ENCODE results near the gene BOK.

Gene BOK, protein sequence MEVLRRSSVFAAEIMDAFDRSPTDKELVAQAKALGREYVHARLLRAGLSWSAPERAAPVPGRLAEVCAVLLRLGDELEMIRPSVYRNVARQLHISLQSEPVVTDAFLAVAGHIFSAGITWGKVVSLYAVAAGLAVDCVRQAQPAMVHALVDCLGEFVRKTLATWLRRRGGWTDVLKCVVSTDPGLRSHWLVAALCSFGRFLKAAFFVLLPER

GRCh38 chr2:241558532-241559322 is at the start of gene BOK:
TSS of gene BOK (plus strand) at chr2:241558745. CDS start at chr2:241559484, 739 bp downstream.
- TF ChIP-seq, protein P1, sequence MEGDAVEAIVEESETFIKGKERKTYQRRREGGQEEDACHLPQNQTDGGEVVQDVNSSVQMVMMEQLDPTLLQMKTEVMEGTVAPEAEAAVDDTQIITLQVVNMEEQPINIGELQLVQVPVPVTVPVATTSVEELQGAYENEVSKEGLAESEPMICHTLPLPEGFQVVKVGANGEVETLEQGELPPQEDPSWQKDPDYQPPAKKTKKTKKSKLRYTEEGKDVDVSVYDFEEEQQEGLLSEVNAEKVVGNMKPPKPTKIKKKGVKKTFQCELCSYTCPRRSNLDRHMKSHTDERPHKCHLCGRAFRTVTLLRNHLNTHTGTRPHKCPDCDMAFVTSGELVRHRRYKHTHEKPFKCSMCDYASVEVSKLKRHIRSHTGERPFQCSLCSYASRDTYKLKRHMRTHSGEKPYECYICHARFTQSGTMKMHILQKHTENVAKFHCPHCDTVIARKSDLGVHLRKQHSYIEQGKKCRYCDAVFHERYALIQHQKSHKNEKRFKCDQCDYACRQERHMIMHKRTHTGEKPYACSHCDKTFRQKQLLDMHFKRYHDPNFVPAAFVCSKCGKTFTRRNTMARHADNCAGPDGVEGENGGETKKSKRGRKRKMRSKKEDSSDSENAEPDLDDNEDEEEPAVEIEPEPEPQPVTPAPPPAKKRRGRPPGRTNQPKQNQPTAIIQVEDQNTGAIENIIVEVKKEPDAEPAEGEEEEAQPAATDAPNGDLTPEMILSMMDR (IDR thresholded peaks at IDR 0.05; ENCODE audit: low read length, missing control alignments): no peak
- peak; percentile 80 for DNase-seq (ENCODE audit: low read depth)
- peak within 1 kb of the TSS; percentile 65 for H3K4me3 ChIP-seq (replicated peaks; ENCODE audit: low read depth, low read length)

- DNase-seq (ENCODE audit: low read depth): no peak
- TF ChIP-seq, protein P1 (IDR thresholded peaks at IDR 0.05; ENCODE audit: low read length, missing control alignments): no peak
- H3K4me3 ChIP-seq (replicated peaks; ENCODE audit: low read depth, low read length): peak overlapping the region; percentile 81
Measured at GRCh38 chr2:241509155-241509784, 49.3 kb upstream of the BOK start.

GRCh38 chr2:241511091-241511741 is 47.3 kb upstream of the BOK start:
- TF ChIP-seq, protein P1 (IDR thresholded peaks at IDR 0.05; ENCODE audit: low read length, missing control alignments): no peak
- H3K4me3 ChIP-seq (replicated peaks; ENCODE audit: low read depth, low read length): no peak overlapping the region
- DNase-seq (ENCODE audit: low read depth): no peak

- TF ChIP-seq, protein P1 (IDR thresholded peaks at IDR 0.05; ENCODE audit: low read length, missing control alignments): no peak
- DNase-seq (ENCODE audit: low read depth): peak; percentile 18
- no peak overlapping the region for H3K4me3 ChIP-seq (replicated peaks; ENCODE audit: low read depth, low read length)
Measured at GRCh38 chr2:241514553-241514952, 44.0 kb upstream of the BOK start.

DNA sequence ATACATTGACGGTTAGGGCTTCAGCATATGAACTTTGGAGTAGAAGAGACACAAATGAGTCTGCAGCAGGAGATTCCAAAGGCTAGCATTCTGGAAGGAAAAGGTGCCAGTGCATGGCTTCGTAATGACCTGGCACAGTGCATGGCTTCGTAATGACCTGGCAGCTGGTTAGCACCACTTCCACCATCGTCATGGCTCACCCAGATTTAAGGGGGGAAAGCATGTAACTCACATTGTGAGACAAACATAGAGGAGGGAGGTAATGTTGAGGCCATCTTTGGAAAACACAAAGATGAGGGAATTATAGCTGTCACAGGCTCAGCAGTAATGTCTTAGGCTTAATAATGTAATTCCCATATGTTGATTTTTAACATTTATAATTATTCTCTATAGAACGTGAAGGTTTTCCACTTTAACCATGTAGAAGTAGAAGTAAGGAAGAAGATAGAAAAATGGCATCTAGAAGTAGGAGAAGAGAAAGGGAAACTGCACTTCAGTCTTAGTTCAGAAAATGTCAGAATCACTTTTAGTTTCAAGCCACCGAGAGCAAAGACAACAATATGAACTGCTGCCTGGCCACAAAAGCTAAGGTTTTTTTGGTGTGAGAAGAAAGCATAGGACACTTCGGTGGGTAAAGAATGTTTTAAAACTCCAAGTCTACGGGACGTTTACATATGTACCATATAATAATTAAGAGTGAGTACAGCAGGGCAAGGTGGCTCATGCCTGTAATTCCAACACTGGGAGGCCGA is 43.4 kb upstream of the BOK start:
- no peak for DNase-seq (ENCODE audit: low read depth)
- TF ChIP-seq, protein P1 (IDR thresholded peaks at IDR 0.05; ENCODE audit: low read length, missing control alignments): no peak
- no peak overlapping the region for H3K4me3 ChIP-seq (replicated peaks; ENCODE audit: low read depth, low read length)

- DNase-seq (ENCODE audit: low read depth): no peak
- no peak overlapping the region for H3K4me3 ChIP-seq (replicated peaks; ENCODE audit: low read depth, low read length)
- TF ChIP-seq, protein P1 (IDR thresholded peaks at IDR 0.05; ENCODE audit: low read length, missing control alignments): no peak
Measured at GRCh38 chr2:241516520-241516965, 42.0 kb upstream of the BOK start.
